ENCODE measurements around the gene FBXO44. TPM values are rescaled to one million over a fixed set of nuclear protein-coding genes. Genes with fewer than 3 reads are reported as not detected.
A peak's percentile ranks its signal among the peaks of the same experiment; 100 is the strongest.

The FBXO44 gene
- total RNA-seq, 1 donor from 2014 or later: 5.0 TPM

DNA sequence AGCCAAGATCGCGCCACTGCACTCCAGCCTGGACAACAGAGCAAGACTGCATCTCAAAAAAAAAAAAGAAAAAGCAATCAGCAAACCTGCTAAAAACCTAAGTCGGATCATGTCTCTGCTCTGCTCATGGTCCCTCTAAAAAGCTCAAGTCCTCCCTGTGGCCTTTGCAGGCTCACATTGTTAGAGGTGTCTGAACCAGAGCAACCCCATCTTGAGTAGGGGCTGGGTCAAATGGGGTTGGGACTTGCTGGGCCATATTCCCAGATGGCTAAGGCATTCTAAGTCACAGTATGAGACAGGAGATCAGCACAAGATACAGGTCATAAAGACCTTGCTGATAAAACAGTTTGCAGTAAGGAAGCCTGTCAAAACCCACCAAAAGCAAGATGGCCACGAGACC is 33.8 kb downstream of the FBXO44 start:
- DNase-seq (ENCODE audit: low read depth): no peak

DNA sequence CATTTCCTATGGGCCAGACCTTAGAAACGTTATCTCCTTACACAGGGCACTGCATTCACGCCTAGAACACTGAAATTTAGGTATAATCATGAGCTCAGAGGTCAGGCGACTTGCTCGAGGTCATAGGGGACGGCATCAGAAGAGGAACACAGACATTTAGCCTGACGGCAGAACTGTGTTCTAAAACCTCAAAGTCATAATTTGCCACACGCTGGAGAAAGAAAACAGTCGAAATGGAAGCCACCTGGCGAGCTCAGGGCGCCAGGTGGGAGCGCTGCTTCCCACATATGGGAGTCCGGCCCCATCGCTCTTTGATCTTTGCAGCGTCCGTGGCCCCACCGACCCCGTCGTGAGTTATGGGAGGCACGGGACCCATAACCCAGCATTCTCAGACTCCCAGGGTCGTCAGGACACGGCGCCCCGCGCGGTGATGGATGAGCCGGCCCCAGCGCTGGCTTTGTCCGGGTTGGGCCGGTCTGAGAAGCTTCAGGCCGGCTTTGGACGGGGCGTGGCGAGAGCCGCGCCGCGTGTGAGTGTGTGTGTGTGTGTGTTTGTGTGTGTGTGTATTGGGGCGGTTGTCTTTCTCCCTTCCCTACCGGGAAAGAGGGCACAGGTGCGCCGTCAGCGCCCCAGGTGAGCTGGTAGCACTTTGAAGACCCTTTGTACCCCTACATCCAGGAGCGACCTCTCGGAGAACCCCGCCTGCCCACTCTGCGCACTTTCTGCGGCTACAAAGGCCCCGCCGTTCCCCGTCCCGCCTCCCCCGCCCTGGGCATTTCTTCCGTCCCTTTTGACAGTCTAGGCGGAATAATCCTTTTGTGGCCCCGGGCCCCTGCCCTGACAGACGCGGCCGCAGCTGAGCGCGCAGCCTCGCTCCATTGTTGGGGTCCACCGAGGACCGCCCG is 36.0 kb downstream of the FBXO44 start:
- DNase-seq (ENCODE audit: low read depth): no peak

GRCh38 chr1:11691302-11691914 is 36.7 kb downstream of the FBXO44 start, which contains the start of gene DRAXIN:
Gene DRAXIN, plus strand, starts transcription at chr1:11691710. Its CDS starts 14,549 bp downstream, at chr1:11706259.
- no peak for DNase-seq (ENCODE audit: low read depth)

GRCh38 chr1:11691928-11692711 is 37.4 kb downstream of the FBXO44 start:
- DNase-seq (ENCODE audit: low read depth): no peak

DNA sequence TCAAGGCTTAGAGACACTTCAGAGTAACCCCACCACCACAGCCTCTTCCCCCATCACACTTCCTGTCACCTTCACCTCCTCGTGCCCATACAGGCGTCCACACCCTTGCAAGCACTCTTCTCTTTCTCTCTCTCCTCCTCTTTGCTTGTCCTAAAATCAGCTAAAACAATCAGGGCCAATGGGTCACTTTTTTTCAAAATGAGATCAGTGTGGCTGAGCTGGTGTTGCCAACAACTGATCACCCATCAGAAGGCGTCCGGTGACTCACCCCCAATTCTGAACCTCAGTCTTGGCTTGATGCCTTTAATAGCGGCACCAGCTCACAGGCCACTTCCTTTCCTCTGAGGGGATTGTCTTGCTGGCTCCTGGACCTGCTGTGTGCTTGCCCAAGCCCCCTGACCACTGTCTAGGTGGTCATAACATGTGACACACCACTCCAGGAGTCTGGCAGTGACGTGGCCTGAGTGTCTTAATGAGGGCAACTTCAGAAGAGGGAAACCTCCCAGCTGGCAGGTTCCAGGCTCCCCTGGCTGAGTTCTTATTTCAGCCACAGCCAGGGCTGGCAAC is 38.4 kb downstream of the FBXO44 start:
- peak; percentile 87 for DNase-seq (ENCODE audit: low read depth)

DNA sequence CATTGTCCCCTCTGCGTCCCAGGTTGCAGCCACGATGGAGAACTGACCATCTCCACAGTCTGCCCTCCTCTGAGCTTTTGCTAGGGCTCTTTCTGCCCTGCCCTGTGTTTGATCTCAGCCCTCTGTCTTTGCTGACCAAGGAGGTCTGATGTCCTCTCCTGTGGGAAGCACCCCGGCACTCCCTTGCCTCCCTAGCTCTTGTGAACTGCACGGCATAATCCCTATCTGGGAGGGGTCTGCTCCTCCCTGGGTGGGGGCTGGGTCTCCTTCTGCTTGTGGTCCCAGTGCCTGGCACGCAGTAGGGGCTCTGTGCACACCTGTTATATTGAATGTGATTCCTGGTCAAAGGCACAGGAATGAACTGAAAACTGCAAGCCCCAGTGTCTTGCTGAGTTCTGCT is 39.2 kb downstream of the FBXO44 start:
- no peak for DNase-seq (ENCODE audit: low read depth)

GRCh38 chr1:11695861-11696260 is 41.2 kb downstream of the FBXO44 start:
- DNase-seq (ENCODE audit: low read depth): no peak

DNA sequence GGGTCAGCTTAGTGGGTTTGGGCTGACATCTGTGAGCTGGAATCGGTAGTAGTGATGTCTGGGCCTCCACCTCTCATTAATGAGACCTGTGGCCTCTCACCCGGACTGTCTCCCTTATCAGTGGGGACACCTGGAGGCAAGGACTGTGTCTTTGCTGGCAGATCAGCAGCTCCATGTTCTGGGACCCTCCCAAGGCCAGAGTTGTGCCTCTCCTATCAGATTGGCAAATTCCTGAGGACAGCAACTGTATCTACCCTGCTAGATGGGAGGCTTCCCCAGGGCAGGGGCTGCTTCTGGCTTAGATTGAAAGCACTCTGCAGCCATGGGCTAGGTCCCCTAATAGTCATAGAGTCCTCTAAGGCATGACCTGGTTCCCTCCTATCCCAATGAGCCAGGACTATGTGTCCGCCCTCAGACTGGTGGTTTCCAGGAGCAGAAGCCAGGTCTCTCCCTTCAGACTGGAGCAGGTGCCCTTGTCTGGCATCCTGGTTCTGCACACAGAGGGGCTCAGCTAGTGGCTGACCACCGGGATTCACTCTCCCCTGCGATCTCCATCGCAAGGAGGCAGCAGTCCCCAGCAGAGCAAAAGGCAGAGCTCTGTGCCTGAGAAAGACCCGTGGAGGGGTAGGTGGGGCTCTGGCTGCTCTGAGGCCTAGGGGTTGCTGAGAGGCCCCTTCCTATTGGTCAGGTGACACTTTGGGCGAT is 42.7 kb downstream of the FBXO44 start:
- no peak for DNase-seq (ENCODE audit: low read depth)

DNA sequence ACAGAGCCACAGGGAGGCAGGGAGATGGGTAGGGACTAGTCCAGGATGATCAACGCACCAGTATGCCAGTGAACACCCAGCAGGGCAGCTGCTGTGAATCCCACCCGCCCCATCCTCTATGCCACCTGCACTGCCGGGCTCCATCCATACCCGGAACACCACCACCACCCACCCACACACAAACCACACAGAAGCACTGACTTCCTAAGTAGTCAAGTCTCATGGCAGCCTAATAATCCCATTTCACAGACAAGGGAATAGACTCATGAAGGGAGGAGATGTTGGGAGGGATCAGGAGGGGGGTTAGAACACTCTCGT is 43.2 kb downstream of the FBXO44 start:
- no peak for DNase-seq (ENCODE audit: low read depth)

GRCh38 chr1:11700601-11701467 is 46.2 kb downstream of the FBXO44 start:
- peak; percentile 97 for DNase-seq (ENCODE audit: low read depth)

GRCh38 chr1:11701551-11701961 is 46.9 kb downstream of the FBXO44 start:
- DNase-seq (ENCODE audit: low read depth): peak; percentile 79

GRCh38 chr1:11701981-11702803 is 47.5 kb downstream of the FBXO44 start:
- DNase-seq (ENCODE audit: low read depth): no peak

GRCh38 chr1:11703357-11704193 is 48.9 kb downstream of the FBXO44 start:
- no peak for DNase-seq (ENCODE audit: low read depth)

GRCh38 chr1:11704194-11704529 is 49.5 kb downstream of the FBXO44 start:
- DNase-seq (ENCODE audit: low read depth): no peak

DNA sequence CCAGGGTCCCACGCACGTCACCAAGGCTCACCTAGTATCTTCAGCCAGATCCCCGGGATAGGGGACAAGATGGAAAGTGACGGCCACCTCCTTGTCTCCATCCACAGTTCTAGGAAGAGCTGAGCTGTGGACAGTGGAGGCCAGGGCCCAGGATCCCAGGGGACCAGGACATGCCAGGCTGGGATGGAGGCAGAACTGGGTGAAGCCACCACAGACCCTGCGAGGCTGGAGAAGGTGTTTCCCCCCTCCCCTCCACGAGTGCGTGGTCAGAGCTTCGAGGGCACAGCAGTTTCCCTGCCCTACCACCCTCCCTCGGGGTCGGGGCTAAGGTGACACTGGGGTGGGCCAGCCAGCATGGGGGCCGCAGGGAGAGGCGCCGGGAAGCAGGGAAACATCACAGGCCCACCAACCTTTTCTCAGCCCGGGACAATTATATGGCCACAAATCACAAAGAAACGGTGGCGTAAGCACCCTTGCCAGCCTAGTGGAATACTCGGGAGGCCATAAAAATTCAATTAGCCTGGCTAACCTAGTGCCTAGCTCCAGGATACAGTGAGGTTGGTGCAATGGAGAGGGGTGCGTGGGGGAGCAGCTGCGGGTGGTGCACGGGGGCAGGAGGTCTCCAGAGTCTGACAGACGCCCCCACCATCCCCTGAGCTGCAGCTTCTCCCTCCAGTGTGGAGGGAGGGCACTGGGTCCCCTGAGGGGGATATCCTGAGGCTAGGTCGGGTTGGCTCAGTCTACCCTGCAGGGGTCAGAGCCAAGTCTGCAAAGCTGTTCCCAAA is 50.2 kb downstream of the FBXO44 start:
- no peak for DNase-seq (ENCODE audit: low read depth)

- no peak for DNase-seq (ENCODE audit: low read depth)
Measured at GRCh38 chr1:11705596-11705995, 50.9 kb downstream of the FBXO44 start.

GRCh38 chr1:11706292-11706691 is 51.6 kb downstream of the FBXO44 start:
- no peak for DNase-seq (ENCODE audit: low read depth)

Measured in myocyte (in vitro differentiated cells).